ENCODE results near the gene THBD. TPM values are rescaled to one million over a fixed set of nuclear protein-coding genes. Genes with fewer than 3 reads are reported as not detected.

The THBD gene
- not detected in 2 replicates for total RNA-seq (2014; rRNA removed; shearing (Covaris generic))
- 0.01 and 0.02 TPM in 2 replicates for polyA plus RNA-seq (2015; cell fraction: cytosol; rRNA removed)
- 0.12 TPM in 1 of 2 replicates, not detected in the other for polyA plus RNA-seq (2015; cell fraction: nucleus; rRNA removed)

DNA sequence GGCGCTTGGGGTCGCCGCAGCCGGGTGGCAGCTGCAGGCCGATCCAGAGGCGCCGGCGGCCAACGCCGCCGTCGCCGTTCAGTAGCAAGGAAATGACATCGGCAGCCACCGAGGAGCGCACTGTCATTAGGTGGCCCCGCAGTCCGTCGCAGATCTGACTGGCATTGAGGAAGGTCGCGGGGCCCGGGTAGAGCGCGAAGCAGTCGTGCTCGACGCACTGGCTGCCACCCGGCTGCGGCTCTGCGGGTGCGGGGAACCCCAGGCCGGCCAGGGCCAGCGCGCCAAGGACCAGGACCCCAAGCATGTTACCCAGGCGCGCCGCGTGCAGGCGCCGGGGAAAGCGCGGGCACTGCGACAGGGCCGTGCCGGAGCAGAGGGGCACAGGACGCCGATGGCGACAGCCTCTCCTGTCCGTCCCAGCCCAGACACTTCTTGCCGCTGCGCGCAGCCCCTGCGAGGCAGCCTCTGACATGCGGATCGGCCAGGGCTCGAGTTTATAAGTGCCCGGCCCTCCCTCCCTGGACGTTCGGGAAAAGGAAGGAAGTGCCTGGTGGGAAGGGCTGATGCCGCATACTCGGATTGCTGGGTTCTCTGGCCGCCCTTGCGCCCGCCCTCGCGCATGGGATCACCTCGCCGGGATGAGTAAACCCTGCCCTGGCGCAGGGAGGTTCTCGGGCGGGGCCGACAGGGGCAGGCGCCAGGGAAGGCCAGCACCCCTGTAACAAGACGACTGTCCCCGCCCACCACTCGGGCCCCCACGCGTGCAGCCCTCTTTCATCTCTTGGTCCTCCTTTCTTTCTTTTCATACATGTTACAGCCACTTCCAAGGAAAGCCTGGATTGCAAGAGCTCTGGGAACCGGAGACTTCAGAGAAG, at the start of gene THBD:
Gene THBD, minus strand, starts transcription at position 472 of the 875 bp plus-strand sequence. Its CDS starts 168 bp downstream, at position 304.
- in situ Hi-C loops (cut with HindIII; ENCODE audit: low pct_unique_long_range_greater_than_20kb, low sequenced_read_pairs): no loop called here
- no peak for DNase-seq (ENCODE audit: low read depth, low spot score)

DNA sequence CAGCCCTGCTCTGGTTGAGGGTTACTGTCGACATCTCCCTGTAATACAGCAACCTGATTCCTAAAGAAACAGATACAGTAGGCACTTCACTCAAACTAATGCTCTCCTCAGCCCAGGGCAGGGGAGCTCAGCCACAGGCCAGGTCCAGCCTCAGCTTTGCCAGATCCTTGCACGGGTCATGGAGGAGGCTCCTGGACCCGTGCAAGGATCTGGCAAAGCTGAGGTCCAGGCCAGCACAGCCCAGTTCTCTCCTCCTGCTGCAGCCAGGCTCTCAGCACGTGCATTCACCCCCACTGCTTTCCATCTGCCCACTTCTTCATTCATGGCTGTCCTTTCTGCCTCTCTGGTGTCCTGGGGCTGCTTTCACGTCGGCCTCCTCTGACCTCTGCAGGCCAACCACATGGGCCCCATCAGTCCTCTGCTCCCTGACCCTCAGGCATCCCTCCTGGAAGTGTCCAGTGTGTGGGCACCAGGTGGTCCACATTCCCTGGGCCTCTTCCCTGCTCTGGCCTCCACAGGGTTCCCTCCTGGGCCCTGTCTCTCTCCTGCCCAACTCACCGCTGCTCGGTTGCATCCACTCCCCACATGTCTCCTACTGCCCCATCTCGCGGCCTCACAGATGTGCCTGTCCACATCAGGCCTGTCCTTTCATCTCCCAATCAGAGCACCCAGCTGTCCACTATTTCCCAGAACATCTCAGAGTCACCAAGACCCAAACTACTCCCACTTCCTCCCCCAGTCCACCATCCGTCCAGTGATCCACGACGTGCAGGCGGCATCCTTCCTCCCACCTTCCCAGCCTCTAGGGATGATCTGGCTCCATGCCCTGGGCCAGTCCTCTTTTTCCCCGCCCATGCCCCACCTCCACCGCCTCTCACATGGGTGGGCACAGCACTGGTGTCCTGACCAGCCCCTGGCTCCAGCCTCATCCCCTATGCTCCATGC, 48.4 kb upstream of the THBD start:
- DNase-seq (ENCODE audit: low read depth, low spot score): no peak
- in situ Hi-C loops (cut with HindIII; ENCODE audit: low pct_unique_long_range_greater_than_20kb, low sequenced_read_pairs): no loop called here

GRCh38 chr20:23096986-23097520, 47.6 kb upstream of the THBD start:
- in situ Hi-C loops (cut with HindIII; ENCODE audit: low pct_unique_long_range_greater_than_20kb, low sequenced_read_pairs): no loop called here
- DNase-seq (ENCODE audit: low read depth, low spot score): no peak

GRCh38 chr20:23096097-23096496, 46.6 kb upstream of the THBD start:
- in situ Hi-C loops (cut with HindIII; ENCODE audit: low pct_unique_long_range_greater_than_20kb, low sequenced_read_pairs): no loop called here
- DNase-seq (ENCODE audit: low read depth, low spot score): no peak

- no peak for DNase-seq (ENCODE audit: low read depth, low spot score)
- in situ Hi-C loops (cut with HindIII; ENCODE audit: low pct_unique_long_range_greater_than_20kb, low sequenced_read_pairs): no loop called here
Measured at GRCh38 chr20:23095499-23095898, 46.0 kb upstream of the THBD start.

DNA sequence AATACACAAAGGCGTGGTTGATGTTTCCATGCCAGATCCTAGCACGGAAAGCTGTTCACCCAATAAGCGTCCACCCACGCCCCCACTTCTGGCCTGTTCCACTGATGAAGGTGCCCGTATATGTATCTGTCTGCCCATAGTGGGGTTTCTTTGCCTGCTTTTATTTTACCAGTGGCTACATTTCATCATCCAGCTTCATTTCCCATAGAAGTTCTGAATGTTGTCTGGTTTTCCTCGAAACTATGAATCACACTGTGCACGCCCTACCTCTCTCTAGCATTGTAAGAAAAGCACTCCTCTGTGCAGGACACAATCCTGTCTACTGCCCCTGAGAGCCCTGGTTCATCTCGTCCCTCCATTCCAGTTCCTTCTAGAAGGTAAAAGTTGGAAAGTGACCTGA, 45.5 kb upstream of the THBD start:
- in situ Hi-C loops (cut with HindIII; ENCODE audit: low pct_unique_long_range_greater_than_20kb, low sequenced_read_pairs): no loop called here
- DNase-seq (ENCODE audit: low read depth, low spot score): no peak

DNA sequence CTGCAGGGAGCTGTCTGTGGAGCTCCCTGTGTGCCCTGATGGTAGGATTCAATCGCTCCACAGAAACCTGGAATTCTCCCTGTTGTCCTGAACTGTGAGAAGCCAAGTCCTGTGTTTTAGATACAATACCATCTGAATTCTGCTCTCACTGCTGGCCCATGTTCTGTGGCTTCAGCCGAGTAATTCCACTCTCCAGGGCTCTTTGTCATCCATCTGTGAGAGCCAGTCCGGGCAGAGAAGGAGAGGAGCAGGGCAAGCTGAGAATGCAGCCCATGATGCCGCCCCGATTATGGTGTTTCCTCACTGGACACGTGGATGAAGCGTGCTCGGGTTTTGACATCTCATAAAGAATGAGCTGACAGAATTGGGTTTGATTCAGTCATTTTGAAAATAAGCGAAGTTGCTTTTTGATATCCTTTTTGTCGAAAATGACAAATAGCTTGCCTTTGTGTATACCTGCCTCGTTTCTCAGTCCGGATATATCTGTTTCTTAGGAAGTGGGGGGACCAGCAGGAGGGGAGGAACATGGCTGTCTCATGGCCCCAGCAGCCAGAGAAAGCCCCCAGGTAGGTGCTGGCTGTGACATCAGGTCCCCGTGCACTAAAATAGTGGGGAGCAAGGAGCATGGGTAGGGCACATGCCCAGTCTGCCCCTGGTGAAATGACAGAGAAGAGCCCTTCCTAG, 44.9 kb upstream of the THBD start:
- no peak for DNase-seq (ENCODE audit: low read depth, low spot score)
- in situ Hi-C loops (cut with HindIII; ENCODE audit: low pct_unique_long_range_greater_than_20kb, low sequenced_read_pairs): no loop called here

- in situ Hi-C loops (cut with HindIII; ENCODE audit: low pct_unique_long_range_greater_than_20kb, low sequenced_read_pairs): no loop called here
- DNase-seq (ENCODE audit: low read depth, low spot score): no peak
Measured at GRCh38 chr20:23093613-23094012, 44.1 kb upstream of the THBD start.

GRCh38 chr20:23092861-23093495, 43.5 kb upstream of the THBD start:
- in situ Hi-C loops (cut with HindIII; ENCODE audit: low pct_unique_long_range_greater_than_20kb, low sequenced_read_pairs): no loop called here
- DNase-seq (ENCODE audit: low read depth, low spot score): no peak

DNA sequence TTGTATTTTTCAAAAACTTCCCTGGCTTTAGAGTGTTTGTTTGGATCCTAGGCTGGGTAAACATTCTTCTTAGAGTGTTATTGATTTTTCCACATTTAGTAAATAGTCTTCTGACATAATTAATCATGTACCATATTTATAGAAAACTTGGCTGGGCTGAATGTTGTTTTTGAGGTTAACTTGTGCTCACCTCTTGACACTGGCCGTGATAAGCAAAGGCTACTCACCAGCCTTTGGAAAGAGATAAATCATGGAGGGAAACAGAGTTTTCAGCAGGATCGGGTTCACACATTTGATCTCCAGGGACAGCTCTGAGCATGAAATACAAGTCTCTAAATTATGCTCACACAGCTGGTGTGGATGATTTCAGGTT, 42.9 kb upstream of the THBD start:
- no peak for DNase-seq (ENCODE audit: low read depth, low spot score)

DNA sequence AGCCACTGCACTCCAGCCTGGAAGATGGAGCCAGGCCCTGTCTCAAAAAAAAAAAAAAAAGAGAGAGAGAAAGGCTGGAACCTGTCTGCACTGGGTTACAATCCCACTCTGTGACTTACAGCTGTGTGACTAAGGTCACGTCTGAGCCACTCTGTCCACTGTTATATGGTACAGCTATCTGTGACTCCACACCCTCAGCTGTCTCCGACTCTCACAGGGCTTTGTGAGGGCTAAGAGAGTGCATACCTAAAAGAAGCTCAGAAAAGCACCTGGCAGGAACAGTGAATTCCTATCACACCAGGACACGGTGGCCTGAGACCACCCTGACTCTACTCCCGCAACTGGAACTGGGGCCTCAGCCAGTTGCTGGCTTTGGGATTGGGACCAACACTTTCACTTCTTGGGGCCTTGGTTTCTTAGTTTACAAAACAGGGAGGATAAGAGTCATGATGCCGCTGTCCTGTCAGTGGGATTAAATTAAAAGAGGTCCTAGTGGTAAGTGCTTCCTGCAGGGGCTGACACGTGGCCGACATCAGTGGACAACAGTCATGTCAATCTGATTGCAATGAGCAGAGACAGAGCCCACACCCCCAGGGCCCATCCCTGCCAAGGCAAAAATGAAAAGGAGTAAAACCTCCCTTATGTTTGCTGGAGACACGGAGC, 42.4 kb upstream of the THBD start:
- DNase-seq (ENCODE audit: low read depth, low spot score): no peak
- in situ Hi-C loops (cut with HindIII; ENCODE audit: low pct_unique_long_range_greater_than_20kb, low sequenced_read_pairs): no loop called here

More for the DNA sequence above, 42.9 kb upstream of the THBD start:
- in situ Hi-C loops (cut with HindIII; ENCODE audit: low pct_unique_long_range_greater_than_20kb, low sequenced_read_pairs): no loop called here

DNA sequence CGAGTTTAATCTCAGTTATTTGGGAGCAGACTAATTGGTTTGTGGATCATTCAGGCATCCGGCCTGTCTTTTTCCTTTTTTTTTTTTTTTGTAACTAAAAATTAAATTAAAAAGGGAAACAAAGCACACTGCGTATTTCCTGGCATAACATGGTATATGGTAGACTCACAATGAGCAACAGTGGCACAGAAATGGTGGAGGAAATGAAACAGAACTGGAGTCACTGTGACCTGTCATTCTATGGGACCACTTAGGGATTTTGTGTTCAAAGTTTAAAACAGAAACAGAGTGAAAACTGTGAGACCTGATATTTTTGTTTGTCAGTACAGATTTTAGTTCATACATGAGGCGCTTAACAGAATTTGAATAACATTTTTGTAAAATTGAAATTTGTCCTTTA, 41.4 kb upstream of the THBD start:
- in situ Hi-C loops (cut with HindIII; ENCODE audit: low pct_unique_long_range_greater_than_20kb, low sequenced_read_pairs): no loop called here
- no peak for DNase-seq (ENCODE audit: low read depth, low spot score)

DNA sequence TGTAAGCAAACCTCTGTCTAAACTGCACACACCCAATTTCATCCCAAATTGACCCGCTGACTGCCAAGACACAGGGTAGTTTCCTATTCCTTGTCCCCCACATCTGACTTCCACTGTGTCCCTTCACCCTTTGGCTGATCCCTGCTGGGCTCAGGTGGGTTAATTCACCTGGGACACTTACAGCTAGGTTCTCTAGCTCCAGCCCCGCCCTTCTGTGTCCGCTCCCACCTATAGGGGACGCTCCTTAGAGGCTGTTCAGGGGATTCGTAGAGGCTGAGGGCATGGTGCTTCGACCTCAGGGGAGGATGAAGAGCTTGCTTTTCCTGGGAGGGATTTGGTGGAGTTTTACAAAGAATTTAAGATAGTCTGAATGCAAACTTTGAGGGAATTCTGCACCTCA, 40.7 kb upstream of the THBD start:
- in situ Hi-C loops (cut with HindIII; ENCODE audit: low pct_unique_long_range_greater_than_20kb, low sequenced_read_pairs): no loop called here
- DNase-seq (ENCODE audit: low read depth, low spot score): no peak

DNA sequence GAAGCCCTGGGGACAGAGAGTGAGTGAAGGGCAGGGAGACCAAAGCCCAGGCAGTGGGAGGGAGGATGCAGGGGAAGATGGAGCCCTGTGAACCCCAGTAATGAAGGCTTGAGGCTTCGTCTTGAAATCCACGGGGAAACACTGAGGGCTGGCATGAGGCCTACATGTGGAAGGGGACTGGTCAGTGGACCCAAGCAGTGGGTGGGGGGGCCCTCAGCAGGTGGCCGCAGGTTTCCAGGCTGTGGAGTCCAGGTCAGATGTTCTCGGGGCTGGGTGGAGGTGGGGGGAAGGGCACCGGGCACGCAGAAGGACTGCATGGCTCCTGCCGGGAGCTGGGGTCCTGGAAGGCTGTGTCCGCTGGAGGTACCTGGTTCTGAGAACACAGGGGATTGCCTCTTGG, 39.4 kb upstream of the THBD start:
- DNase-seq (ENCODE audit: low read depth, low spot score): no peak
- in situ Hi-C loops (cut with HindIII; ENCODE audit: low pct_unique_long_range_greater_than_20kb, low sequenced_read_pairs): no loop called here

GRCh38 chr20:23087587-23088251, 38.2 kb upstream of the THBD start:
- in situ Hi-C loops (cut with HindIII; ENCODE audit: low pct_unique_long_range_greater_than_20kb, low sequenced_read_pairs): no loop called here
- DNase-seq (ENCODE audit: low read depth, low spot score): no peak

- no peak for DNase-seq (ENCODE audit: low read depth, low spot score)
- in situ Hi-C loops (cut with HindIII; ENCODE audit: low pct_unique_long_range_greater_than_20kb, low sequenced_read_pairs): no loop called here
Measured at GRCh38 chr20:23086931-23087411, 37.5 kb upstream of the THBD start.

All from SK-MEL-5 (cell line).